Kidney capillary endothelial cell (primary cell): ENCODE measurements around the gene GLT6D1.

ENCODE experiments used
- DNase-seq: peaks from one replicate; pipeline ENCODE4 v3.0.0-alpha.2; 2018; ENCODE audit warnings: low spot score

The GLT6D1 gene

DNA sequence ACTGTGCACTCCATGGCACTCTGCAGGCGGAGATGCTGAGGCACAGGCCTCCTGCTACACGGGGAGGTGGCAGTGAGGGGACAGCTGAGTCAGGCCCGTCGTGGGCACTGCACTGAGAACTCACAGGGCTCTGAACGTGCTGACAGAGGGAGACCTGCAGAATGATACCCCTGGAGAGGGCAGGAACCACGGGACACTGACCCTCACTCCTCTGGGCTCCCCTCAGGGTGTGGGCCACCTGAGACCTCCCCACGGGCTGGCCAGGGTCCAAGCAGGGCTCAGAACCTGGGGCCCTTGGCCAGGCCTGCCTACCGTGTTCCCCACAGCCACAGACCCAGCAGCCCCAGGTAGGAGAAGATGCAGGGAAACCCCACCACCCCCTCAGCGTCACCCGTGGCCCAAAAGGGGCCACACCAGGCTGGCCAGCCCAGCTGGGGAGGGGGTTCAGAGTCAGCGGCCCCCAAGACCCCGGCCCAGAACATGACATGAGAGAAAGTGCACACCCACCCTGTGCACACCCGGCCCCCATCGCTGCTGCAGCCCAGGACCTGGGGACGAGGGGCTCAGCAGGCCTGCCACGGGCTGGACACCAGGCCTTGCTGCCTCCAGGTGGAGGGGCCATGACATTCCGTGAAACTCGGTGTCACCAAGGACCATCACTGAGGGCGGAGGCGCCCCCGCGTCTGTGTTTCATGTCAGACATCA is 30.9 kb downstream of the GLT6D1 start:
- DNase-seq: no peak

DNA sequence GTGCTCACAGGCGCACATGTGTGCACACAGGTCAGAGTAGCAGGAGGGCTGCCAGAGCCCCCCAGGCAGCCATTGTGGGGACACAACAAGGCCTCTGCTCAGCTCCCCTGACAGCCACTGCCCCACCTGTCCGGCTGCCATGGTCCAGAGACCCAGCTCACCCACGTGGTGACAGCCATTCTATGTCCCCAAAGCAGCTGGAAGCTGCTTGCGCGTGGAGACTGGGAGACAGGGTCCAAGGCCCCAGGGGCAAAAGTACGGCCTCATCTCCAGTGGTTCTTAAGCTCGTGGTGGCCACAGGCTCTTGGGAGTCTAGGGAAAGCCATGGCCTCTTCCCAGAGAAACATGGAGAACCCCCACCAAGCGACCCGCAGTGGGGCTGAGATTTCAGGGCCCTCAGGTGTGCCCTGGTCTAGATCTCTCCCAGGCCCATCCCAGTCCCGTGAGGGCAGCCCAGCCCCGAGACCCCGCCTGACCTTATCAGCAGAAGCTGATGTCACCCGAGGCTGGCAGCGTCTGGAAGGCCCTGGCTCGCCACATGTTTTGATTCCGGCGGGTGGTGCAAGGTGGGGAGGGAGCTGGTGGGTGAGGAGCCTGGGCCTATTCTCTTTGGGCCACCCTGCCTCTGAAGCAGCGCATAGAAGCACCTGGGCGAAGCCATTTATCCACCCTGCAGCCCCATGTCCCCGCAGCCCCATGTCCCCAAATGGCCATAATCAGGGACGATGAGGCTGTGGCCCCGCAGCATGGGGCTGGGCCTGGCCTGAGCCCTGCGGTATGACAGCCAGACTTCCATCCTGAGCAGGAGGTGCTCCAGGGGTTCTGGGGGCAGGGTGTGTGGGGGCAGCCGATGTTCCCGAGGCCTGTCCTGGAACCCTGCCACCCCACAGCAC is 31.7 kb downstream of the GLT6D1 start:
- DNase-seq: no peak

DNA sequence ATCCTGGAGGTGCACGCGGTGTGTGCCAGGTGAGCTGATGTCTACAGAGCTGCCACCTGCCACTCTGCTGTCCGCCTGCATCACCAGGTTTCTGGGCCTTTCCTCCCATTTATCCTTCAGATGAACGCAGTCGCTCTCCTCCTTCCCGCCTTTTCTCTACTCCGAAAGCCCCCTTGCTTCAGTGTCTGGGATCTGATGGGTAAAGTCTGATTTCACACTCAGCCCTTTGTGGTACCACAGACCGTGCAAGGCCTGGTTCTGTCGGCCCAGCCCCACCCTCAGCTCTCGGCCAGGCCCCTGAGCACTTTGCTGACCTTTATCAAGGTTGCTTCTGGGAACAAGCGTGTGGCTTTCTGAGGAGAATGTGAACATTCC is 32.5 kb downstream of the GLT6D1 start:
- DNase-seq: no peak

DNA sequence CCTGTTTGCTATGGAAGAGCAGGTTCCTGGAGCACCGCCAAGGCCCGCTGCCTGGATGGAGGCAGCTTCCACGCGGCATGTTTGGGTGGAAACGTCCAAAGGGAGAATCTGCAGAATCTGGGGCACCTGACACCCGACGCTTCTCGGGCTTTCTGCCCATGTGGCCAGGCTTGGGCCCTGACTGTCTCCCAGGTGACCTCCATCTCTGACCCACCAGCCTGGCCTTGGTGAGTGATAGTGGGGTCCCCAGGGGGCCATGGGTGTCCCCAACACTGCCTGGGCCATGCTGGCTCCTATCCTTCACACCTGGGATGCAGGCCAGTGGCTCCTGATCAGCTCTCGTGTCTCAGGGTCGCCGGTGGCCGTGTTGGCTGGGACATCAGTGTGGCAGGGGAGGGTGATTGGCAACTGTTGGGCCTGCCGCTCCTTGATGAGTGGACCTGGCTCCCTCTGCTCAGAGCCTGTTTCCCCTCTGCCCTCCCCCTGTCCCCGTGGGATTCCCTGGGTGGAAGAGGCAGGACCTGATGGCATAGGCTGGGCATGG is 34.0 kb downstream of the GLT6D1 start:
- DNase-seq: no peak

DNA sequence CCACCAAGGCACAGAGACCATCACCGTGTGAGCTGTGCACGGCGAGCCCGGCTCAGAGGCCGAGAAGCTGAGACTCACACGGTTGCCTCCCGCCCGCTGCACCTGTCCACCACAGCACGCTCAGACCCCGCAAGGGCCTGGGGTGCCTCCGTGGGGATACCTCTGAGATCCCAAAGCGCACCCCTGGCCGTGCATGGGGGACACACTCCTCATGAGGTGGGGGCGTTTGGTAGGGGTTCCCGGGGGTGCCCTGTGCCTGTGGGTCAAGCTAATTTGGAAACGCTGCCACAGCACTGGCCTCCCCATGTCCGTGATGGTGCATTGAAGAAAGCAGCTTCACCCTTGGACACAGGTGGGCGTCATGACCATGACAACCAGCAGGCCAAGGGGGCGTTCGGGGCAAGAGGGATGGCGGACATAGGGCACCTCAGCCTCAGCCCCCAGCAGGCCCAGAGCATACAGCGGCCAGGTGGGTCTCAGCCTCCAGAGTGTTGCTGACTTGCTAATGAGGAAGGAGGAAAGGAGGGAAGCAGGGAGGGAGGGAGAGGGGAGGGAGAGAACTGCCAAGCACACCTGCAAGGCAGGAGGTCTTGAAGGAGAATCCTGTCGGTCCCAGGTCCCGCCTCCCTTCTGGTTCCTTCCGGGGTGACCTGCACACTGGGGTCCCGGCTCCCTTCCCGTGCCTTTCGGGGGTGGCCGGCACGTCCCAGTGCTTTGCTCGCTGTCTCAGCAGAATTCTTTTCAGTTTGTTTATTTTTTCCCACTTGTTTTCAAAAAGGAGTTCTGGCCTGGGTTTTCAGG is 34.7 kb downstream of the GLT6D1 start:
- DNase-seq: no peak

DNA sequence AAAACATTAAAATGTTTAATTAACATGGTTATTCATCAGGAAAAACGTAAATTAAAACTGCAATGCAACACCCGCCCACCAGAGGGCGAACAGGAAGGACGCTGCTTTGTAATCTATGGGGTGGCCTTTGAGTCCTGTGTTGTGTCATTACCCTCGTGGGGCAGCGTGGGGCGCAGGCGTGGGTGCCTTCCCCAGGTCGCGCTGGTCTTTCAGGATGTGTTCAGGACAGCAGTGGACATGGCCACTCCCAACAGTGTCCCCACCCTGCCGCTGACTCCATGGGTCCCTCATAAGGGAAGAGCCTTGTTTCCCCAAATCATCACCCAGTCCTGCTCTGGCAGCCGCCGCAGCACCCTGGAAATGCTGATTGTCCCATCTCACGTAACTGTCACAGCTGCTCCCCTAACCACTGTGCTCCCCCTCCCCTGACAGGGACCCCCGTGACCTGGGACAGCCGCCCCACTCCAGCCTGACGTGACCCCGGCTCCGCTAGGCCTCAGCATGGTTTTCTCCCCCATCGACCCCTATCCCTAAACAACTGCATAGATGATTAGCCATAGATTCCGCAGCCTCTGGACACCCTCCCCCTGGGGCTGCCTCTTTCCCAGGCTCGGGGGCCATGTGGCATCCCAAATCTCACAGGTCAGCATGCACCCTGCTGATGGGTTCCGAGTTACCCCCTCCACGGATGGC is 36.4 kb downstream of the GLT6D1 start:
- peak; percentile 44 for DNase-seq

DNA sequence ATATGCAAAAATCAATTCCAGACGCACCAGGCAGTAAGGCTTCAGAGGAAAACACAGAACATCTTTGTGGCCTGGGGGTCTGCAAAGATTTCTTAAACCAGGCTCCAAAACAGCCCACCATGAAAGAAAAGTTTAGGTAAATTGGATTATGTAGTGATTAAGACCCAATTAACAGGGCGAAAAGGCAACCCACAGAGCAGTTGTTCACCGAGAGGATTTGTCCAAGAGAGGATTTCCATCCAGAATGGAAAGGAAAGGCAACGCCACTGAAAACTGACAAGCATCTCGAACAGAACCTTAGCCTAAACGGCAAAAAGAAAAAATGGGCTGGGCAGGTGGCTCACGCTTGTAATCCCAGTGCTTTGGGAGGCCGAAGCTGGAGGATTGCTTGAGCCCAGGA is 37.4 kb downstream of the GLT6D1 start:
- DNase-seq: no peak

DNA sequence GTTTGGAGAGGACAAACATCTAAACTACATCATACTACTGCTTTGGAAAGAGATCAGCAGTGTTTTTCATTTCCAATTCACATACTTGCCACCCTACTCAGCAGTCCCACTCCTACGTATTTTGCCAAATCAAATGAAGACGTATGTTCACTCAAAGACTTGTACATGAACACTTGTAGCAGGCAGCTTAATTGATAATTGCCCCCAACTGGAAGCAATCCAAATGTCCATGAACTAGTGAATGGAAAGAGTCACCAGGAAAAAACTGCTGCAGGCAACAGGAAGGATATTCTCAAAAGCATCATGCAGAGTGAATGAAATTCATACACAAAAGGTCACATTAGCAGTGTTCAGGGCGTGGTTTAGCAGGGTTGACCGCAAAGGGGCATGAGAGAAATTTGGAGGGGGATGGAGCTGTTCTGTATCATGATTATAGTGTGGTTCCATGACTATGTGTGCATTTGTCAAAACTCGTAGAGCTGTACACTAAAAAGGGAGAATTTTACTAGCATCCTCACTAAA is 39.0 kb downstream of the GLT6D1 start:
- no peak for DNase-seq

DNA sequence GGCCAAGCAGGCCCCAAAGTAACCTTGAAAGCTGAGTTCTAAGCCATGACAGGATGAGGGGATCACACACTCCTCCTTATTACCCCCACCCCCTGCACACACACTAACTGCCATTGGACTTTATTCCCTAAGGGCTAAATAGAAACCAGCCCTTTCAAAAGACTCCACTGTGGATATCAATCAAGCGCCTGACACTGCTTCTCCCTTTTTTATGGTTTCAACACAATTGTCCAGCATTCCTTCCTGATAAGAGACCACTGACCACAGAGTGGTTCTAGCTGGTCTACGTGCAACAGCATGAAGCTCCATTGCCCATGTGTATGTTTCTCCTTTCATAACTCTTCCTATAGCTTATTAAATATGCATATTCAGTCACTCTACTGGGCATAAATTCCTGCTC is 43.1 kb downstream of the GLT6D1 start:
- DNase-seq: no peak

DNA sequence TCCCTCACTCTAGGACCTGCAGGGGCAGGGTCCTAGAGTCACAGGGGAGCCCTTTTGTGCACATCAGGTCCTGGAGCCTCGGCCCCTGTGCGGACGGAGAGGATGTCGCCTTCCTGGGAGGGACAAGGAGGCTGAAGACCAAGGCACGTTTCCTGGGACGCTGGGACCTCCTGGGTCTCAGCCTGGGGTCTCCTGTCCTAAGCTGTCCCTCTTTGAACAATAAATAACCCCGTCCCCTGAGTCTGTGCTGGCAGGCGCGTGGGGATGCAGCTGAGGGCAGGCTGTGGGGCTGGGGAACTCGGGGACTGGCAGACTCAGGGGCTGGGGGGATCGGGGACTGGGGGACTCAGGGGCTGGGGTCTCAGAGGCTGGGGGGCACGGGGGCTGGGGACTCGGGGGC is 46.7 kb downstream of the GLT6D1 start:
- no peak for DNase-seq

DNA sequence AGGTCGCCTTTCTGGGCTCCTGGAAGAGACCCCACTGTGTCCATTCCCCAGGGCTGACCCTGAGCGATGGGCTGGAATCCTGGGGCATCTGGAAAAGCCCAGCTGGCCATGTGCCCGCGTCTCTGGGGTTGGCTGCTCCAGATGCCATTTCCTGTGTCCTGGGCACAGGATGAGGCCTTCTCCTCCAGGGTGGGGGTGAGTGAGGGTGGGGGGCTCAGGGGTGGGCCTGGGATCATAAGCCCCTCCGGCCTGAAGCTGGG is 47.1 kb downstream of the GLT6D1 start:
- no peak for DNase-seq

DNA sequence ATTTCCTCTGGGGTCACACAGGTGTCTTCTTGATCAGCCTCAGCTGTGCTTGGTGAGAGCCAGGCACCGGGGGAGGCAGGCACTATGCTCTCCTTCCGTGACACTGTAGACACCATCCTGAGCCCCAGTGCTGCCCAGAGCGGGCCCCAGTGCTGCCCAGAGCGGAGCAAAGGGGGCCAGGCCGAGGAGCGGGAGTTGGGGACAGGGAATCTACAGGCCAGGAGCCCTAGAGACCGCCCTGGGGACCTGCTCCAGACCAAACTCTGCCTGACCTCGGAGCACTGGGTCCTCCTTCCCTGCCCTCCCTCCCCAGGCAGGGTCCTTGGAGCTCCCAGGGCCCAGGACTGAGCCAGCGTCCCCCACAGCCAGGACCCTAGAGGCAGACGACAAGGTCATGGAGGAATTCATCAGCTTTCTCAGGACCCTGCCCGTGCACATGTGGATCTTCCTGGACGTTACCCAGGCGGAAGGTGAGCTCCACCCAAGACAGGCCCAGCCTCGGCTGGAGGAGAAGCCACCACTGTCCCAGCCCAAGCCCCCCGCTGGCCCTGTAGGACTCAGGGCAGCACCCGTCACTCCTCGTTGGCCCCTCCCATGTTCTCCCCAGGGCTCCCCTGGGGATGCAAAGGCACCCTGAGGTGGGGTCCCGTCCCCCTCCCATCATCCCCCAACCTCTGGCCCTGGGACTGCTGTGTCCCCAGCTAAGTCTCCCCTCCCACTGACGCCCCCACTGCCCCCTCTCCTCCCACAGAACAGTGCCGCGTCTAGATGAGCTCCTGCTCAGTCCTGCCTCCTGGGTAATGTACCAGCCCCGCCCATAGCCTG is 47.6 kb downstream of the GLT6D1 start:
- no peak for DNase-seq

DNA sequence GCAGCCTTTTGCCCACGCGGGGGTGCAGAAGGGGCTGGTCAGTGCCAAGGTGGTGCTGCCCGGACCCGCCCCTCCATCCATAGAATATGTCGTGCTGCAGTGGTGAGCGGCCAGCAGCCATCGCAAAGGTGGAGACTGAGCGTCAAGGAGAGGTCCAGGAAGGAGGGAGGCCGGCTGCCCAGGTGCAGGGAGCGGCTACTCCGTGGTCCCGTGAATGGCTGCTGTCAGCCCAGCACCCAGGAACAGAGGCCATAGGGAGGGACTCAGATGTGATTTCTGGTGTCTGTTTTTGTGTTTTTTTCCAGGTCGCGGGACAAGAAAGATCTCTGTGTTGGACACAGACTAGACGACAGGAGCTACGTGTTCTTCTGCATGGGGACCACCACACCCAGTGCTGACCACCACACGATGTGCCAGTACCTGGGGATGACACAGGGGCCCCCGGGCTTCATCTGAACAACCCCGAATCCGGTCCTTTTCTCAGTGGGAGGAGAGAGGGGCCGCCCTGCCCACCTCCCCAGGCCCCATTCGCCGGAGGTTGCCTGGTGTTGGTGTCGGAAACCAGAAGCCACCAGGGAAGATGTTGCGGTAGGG is 48.8 kb downstream of the GLT6D1 start:
- DNase-seq: no peak

DNA sequence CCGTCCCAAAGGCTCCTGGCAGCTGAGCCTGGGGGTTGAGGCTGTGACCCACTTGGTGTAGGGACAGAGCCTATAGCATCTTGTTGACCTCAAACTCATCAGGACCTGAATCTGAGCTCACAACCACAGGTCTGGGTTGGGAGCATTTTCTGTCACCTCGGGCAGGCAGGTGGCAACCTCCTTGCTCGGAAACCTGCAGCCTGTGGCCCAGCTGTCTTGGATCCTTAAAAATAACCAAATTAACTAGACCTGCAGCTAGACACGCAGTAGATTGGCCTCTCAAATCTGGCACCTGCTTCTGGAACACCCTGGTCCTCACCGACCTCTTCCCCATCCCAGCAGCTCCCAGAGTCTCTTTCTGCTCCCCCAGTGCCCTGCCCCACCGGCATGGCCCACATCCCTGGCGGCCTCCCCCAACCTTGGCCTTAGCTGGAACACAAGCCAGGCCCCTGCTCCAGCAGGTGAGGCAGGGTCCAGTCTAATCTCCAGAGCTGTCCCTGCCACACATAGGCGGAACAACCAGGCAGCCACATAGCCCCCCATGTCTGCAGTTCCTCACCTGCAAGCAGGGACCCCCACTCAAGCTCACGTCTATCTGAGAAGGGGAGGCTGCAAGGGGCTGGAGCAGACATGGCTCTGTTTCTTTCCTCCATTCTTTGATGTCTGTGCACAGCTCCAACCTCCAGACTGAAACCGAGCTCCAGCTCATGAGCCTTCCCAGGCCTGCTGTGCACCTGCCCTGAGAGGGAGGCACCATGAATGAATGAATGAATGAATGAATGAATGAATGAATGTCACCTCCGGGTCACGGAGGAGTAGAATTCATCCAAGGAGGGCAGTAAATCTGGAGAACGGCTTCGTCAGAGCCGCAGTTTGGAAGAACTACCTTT is 49.5 kb downstream of the GLT6D1 start:
- no peak for DNase-seq

DNA sequence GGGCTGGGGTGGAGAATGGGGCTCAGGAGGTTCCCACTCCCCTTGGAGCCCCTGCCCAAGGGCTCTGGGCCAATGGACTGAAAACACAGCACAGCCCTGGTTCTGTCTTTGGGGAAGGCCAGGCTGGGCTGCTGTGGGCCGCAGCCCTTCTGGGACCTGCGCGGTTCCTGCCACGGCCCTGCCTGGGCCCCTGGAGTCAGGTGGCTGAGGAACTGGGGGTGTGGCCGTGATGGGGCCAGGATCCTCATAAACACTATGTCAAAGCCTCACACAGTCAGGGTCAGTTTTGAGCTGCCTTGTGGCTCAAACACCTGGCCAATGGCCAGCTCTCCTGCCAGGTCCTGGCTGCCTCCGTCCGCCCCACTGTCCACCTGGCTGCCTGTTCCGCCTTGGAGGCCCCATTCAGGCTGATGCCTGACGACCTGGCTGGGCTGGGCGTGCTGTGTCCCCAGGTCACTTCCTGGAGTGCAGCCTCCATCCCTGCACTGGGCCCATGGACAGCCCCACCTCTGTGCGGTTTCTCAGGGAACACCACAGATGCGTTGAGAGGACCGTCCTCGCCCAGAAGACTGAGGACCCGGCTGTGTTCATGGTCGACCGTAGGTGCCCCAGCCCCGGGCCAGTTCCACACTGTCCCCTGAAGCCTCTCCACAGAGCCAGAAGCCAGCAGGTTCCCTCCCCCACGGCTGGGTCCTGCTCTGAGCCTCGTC is 50.3 kb downstream of the GLT6D1 start:
- no peak for DNase-seq

DNA sequence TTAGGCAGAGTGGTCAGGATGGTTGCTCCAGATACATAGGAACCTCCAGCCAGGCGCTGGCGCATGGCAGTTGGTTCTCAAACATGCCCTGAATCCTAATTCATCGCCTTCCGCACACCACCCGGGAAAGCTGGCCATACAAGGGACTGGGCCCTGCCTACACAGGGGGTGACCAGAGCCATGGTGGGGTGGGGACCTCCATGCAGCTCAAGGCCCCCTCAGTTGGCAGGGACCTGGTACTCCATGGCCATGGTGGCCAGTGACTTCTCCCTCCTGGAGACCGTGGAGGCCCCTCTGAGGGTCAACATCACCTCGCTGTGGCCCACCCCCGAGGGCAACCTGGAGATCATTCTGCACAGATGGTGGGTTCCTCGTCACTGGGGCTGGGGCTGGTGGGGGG is 51.0 kb downstream of the GLT6D1 start:
- DNase-seq: no peak

DNA sequence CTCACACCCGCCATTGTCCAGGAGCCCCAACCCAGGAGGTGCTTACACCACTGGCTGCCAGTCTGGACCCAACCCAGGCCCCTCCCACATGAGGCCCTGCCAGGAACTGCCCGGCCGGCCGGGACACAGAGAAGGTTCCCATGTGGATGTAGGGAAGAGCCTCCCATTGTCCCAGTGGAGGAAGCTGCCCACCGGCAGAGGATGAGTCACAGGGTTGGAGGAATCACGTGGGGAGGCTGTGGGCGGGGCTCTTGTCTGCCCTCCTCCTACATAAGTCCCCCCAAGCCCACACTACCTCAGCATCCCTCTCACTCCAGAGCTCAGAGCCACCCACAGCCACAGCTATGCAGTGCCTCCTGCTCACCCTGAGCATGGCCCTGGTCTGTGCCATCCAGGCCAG is 51.7 kb downstream of the GLT6D1 start:
- DNase-seq: peak; percentile 53

DNA sequence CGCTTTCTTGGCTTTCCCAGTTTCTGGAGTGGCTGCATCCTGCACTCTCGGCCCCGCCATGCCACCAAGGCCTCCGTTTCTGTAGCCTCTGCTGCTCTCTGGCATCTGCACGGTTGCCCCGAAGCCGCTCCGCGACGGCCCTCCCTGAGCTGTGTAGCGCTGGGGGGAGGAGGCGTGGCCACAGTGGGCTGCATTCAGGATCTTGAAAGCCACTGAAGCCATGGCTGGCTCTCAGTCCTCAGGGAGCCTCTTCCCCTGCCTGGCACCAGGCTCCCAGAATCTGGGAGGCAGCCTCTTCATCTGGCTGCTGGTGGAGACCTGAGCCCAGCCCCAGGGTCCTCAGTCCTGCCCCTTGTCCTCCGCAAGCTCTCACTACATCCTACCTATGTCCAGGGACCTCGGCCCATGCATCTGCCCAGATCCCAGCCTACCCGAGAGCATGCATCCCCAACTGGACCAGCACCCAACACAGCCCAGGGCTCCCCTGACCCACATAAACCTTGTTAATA is 52.7 kb downstream of the GLT6D1 start:
- no peak for DNase-seq

DNA sequence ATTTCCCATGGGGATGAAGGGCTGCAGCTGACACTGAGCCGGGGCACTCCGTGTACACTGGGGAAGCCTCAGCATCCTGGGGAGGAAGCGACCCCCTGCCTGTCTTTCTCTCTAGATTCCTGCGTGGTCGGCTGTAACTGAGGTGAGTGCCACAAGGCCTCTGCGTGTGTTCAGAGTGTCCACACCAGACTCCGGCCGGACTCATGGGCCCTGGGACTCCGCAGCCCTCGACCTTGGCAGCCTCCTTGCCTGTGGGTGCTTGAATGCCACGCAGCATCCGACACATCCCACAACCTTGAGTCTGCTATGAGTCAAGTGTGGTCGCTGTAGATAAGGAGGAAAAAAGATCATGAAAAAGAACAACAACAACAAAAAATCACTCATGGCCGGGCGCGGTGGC is 54.4 kb downstream of the GLT6D1 start:
- peak; percentile 16 for DNase-seq
